Colonic mucosa (tissue), 4 donors: ENCODE data around the gene PCDHGA4. TPM values are rescaled to one million over a fixed set of nuclear protein-coding genes. Genes with fewer than 3 reads are reported as not detected.
"Not testable (repeated sequence)": the region's sequence is repeated elsewhere in the genome, so short reads cannot be mapped to it uniquely, and the experiment has no call there.

Source experiments
- DNase-seq: peaks from one replicate; pipeline ENCODE4 v3.0.0-alpha.2; 2020
- H3K27ac ChIP-seq: fragments of 200-600 bp; one replicate; pipeline ENCODE4 v1.8.0; 2021
- H3K27me3 ChIP-seq: fragments of 200-600 bp; one replicate; pipeline ENCODE4 v1.8.0; 2021
- H3K36me3 ChIP-seq: fragments of 200-600 bp; one replicate; pipeline ENCODE4 v1.8.0; 2021
- H3K4me1 ChIP-seq: fragments of 200-600 bp; one replicate; pipeline ENCODE4 v1.8.0; 2021; ENCODE audit warnings: mild to moderate bottlenecking
- H3K4me3 ChIP-seq: fragments of 200-600 bp; one replicate; pipeline ENCODE4 v1.8.0; 2021
- H3K9ac ChIP-seq, 2 donors: one replicate each; pipeline ENCODE4 v1.7.0; 2013; ENCODE audit warnings: control low read depth in 2 of 2, low read depth in 2 of 2, low read length in 2 of 2
- H3K9me3 ChIP-seq: fragments of 200-600 bp; one replicate; pipeline ENCODE4 v1.8.0; 2021
- intact Hi-C: fragments of 100-400 bp; cut with DNase I; formaldehyde crosslinking; loops from one replicate; pipeline ENCODE4 v1.14.1; 2022
- total RNA-seq, 2 donors: library from RNA; stranded (reverse); fragmentation: NEBNext Ultra II Directional in 1 of 2; extraction: Animal tissue kit (Norgen Biotek cat#: 25700) in 1 of 2; gene quantifications; one replicate each; pipeline ENCODE4 v1.2.1, GENCODE V29; 2021
- TF ChIP-seq, protein P1 (sequence below): fragments of 200-600 bp; IDR thresholded peaks from one replicate; pipeline ENCODE4 v1.8.0; 2022; ENCODE audit warnings: antibody characterized with exemption, mild to moderate bottlenecking
- donor health status: healthy.
- donor health status: DM: no; HTN: no; CAD: no.
- donor health status: DM: no; HTN: no; CAD: no.

Gene PCDHGA4
- total RNA-seq, 2 donors from 2014 or later = 0.20 to 1.4 TPM

DNA sequence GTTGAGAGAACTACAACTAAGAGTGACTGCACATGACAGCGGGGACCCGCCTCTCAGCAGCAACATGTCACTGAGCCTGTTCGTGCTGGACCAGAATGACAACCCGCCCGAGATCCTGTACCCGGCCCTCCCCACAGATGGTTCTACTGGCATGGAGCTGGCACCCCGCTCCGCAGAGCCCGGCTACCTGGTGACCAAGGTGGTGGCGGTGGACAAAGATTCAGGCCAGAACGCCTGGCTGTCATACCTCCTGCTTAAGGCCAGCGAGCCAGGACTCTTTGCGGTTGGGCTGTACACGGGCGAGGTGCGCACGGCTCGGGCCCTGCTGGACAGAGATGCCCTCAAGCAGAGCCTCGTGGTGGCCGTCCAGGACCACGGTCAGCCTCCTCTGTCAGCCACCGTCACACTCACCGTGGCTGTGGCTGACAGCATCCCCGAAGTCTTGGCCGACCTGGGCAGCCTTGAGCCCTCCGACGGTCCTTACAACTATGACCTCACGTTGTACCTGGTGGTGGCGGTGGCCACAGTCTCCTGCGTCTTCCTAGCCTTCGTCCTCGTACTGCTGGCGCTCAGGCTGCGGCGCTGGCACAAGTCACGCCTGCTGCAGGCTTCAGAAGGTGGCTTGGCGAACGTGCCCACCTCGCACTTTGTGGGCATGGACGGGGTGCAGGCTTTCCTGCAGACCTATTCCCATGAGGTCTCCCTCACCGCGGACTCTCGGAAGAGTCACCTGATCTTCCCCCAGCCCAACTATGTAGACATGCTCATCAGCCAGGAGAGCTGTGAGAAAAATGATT, 29.8 kb downstream of the PCDHGA4 start:
- Histone ChIP-seq H3K4me1 (no peaks in the 10 kb centered on the region), H3K9ac (no peak overlapping the region), H3K36me3 (no peaks in the 10 kb centered on the region), H3K9me3 (peaks cover 3% of the 10 kb centered on the region), H3K4me3 (no peak overlapping the region), H3K27me3 (no peaks in the 10 kb centered on the region), H3K27ac (no peak overlapping the region)
- TF ChIP-seq, protein P1, sequence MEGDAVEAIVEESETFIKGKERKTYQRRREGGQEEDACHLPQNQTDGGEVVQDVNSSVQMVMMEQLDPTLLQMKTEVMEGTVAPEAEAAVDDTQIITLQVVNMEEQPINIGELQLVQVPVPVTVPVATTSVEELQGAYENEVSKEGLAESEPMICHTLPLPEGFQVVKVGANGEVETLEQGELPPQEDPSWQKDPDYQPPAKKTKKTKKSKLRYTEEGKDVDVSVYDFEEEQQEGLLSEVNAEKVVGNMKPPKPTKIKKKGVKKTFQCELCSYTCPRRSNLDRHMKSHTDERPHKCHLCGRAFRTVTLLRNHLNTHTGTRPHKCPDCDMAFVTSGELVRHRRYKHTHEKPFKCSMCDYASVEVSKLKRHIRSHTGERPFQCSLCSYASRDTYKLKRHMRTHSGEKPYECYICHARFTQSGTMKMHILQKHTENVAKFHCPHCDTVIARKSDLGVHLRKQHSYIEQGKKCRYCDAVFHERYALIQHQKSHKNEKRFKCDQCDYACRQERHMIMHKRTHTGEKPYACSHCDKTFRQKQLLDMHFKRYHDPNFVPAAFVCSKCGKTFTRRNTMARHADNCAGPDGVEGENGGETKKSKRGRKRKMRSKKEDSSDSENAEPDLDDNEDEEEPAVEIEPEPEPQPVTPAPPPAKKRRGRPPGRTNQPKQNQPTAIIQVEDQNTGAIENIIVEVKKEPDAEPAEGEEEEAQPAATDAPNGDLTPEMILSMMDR = no peak
- no peak for DNase-seq
- intact Hi-C loops = no loop called here

DNA sequence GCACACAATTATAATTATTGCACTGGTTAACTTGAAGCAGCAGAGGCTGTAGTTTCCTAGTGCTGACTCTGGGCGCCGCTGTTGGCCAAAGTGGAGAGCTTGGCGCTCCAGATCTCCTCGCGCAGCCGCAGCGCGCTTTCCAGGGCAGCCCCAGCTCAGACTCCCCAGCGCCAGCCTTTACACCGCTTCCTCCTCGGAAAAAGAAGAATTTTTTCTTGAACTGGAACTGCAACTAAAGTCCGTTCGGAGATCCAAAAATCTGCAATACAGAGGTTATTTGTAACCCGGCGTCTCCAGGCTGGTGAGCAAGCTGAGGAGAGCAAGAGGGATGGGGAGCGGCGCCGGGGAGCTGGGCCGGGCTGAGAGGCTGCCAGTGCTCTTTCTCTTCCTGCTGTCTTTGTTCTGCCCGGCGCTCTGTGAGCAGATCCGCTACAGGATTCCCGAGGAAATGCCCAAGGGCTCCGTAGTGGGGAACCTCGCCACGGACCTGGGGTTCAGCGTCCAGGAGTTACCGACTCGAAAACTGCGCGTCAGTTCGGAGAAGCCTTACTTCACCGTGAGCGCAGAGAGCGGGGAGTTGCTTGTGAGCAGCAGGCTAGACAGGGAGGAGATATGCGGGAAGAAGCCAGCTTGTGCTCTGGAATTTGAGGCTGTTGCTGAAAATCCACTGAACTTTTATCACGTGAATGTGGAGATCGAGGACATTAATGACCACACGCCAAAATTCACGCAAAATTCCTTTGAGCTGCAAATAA, 32.9 kb downstream of the PCDHGA4 start, which contains the start of gene PCDHGB4:
Gene PCDHGB4, plus strand, starts transcription at position 142 of the 755 bp plus-strand sequence. Its CDS starts 187 bp downstream, at position 329.
- intact Hi-C loops, H3K9ac ChIP-seq, H3K27me3 ChIP-seq, H3K4me1 ChIP-seq, H3K27ac ChIP-seq, H3K36me3 ChIP-seq, DNase-seq, H3K9me3 ChIP-seq, H3K4me3 ChIP-seq: not testable (repeated sequence)

DNA sequence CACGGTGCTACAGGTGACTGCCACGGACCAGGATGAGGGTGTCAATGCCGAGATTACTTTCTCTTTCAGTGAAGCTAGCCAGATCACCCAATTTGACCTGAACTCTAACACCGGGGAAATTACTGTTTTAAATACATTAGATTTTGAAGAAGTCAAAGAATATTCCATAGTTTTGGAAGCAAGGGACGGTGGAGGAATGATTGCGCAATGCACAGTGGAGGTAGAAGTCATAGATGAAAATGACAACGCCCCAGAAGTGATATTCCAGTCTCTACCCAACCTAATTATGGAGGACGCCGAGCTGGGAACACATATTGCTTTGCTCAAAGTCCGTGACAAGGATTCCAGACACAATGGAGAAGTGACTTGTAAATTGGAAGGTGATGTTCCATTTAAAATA, 33.8 kb downstream of the PCDHGA4 start:
- no peak overlapping the region for H3K27ac ChIP-seq
- no peaks in the 10 kb centered on the region for H3K27me3 ChIP-seq

DNA sequence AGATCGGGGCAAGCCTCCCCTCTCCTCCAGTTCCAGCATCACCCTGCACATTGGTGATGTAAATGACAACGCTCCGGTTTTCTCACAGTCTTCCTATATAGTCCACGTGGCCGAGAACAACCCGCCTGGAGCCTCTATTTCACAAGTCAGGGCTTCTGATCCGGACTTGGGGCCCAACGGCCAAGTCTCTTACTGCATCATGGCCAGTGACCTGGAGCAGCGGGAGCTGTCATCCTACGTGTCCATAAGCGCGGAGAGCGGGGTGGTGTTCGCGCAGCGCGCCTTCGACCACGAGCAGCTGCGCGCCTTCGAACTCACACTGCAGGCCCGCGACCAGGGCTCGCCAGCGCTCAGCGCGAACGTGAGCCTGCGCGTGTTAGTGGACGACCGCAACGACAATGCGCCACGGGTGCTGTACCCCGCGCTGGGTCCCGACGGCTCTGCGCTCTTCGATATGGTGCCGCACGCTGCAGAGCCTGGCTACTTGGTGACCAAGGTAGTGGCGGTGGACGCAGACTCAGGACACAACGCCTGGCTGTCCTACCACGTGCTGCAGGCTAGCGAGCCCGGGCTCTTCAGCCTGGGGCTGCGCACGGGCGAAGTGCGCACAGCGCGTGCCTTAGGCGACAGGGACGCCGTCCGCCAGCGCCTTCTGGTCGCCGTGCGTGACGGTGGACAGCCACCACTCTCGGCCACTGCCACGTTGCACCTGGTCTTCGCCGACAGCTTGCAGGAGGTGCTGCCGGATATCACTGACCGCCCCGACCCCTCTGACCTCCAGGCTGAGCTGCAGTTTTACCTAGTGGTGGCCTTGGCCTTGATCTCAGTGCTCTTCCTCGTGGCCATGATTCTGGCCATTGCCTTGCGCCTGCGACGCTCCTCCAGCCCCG, 34.6 kb downstream of the PCDHGA4 start:
- Histone ChIP-seq H3K4me3 (no peak overlapping the region), H3K9me3 (peaks cover 3% of the 10 kb centered on the region), H3K27ac (no peak overlapping the region), H3K9ac (no peak overlapping the region), H3K36me3 (no peaks in the 10 kb centered on the region), H3K4me1 (no peaks in the 10 kb centered on the region), H3K27me3 (no peaks in the 10 kb centered on the region)
- DNase-seq = no peak
- intact Hi-C loops = no loop called here
- TF ChIP-seq, protein P1 = no peak

More for the DNA sequence above, 33.8 kb downstream of the PCDHGA4 start:
- no peaks in the 10 kb centered on the region for H3K36me3 ChIP-seq
- no peaks in the 10 kb centered on the region for H3K4me1 ChIP-seq
- H3K9me3 ChIP-seq = peaks cover 3% of the 10 kb centered on the region
- no peak overlapping the region for H3K9ac ChIP-seq
- DNase-seq = no peak
- intact Hi-C loops = no loop called here
- H3K4me3 ChIP-seq = no peak overlapping the region
- TF ChIP-seq, protein P1 = no peak

DNA sequence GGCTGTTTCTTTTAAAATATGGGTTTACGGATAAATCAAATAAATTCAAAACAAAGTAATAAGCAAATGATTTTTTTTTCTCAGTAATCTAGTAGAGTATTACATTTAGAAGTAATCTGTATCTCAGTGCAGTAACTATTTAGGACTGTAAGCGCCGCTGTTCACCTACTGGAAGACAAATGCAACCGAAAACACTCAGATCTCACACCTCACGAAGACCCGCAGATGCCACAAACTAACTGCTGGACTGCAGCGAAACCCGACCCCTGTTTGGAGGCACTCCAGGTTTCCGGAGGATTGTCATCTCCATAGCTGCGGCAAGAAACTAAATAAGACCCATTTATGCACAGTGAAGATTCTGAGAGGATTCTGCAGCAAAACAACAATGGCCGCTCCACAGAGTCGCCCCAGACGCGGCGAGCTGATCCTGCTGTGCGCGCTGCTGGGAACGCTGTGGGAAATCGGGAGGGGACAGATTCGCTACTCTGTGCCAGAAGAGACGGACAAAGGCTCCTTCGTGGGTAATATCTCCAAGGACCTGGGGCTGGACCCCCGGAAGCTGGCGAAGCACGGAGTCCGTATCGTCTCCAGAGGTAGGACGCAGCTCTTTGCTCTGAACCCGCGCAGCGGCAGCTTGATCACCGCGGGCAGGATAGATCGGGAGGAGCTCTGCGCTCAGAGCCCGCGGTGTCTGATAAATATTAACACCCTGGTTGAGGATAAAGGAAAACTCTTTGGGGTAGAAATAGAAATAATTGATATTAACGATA, 37.8 kb downstream of the PCDHGA4 start, which contains the start of gene PCDHGA8:
Gene PCDHGA8, plus strand, starts transcription at position 205 of the 770 bp plus-strand sequence. Its CDS starts 181 bp downstream, at position 386.
- H3K36me3 ChIP-seq = no peaks in the 10 kb centered on the region
- no peak within 1 kb of the TSS for H3K27ac ChIP-seq
- H3K27me3 ChIP-seq = no peaks in the 10 kb centered on the region
- no peaks in the 10 kb centered on the region for H3K9me3 ChIP-seq
- TF ChIP-seq, protein P1 = no peak
- H3K4me3 ChIP-seq = no peak within 1 kb of the TSS
- no peaks in the 10 kb centered on the region for H3K4me1 ChIP-seq
- DNase-seq = no peak
- no peak within 1 kb of the TSS for H3K9ac ChIP-seq
- intact Hi-C loops = no loop called here
